Measurements from ENCODE around the gene UCN2. TPM values are rescaled to one million over a fixed set of nuclear protein-coding genes. Genes with fewer than 3 reads are reported as not detected.

UCN2 gene
- total RNA-seq, 1 experiment from 2014 or later = 0.68 TPM

DNA sequence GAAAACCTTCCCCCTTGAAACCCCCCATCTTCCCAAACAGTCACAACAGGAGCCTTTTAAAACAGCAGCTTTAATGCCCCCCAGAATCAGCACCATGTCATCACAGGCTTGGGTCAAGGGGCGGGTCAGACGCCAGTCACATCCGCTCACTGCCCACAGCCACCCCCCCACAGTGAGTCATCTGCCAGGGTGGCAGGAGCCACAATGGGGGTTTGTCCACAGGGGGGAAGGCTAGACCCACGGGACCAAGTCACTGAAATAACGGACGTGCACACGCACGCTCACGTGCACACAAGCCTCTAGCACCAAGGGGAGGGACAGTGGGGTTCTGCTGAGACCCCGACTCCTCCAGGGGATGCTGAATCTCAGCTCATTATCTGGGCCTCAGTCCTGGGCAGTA, 441 bp upstream of the UCN2 start:
- H3K4ac ChIP-seq (ENCODE audit: low read depth, low read length) = no peak overlapping the region
- no peak overlapping the region for H2AK5ac ChIP-seq (ENCODE audit: insufficient read length, low read length)
- Mint-ChIP-seq H3K27ac (peak overlapping the region in 2 of 3 experiments; percentile 68 to 76; a peak in 4 of 7 replicates), H3K4me1 (peaks cover 33 to 42% of the 10 kb centered on the region in 2 experiments), H3K27me3 (ENCODE audit: low read depth) (peaks cover 2% of the 10 kb centered on the region; the same call in 1 of the 2 replicates), H3K36me3 (ENCODE audit: insufficient read depth in 1 of 3, low read depth in 3 of 3) (peaks cover 0 to 13% (median 0%) of the 10 kb centered on the region in 3 experiments; a peak in 3 of 7 replicates), H3K9me3 (no peaks in the 10 kb centered on the region; a peak in 1 of 5 replicates), H3K4me3 (no peak overlapping the region; a peak in 1 of 5 replicates)
- no peaks in the 10 kb centered on the region for H3K23me2 ChIP-seq (ENCODE audit: insufficient read length, low read depth, low read length, poor library complexity, severe bottlenecking)
- H3K4me2 ChIP-seq (ENCODE audit: insufficient read depth, insufficient read length, low read length) = no peak overlapping the region
- H2BK20ac ChIP-seq (ENCODE audit: low read depth, low read length, poor library complexity, severe bottlenecking) = no peak overlapping the region
- H3K9ac ChIP-seq (ENCODE audit: extremely low read depth, insufficient read length, low read length) = no peak overlapping the region
- H2BK15ac ChIP-seq (ENCODE audit: low read depth, low read length) = no peak overlapping the region
- H4K91ac ChIP-seq (ENCODE audit: insufficient read length, low read depth, low read length) = no peak overlapping the region
- H4K5ac ChIP-seq (ENCODE audit: insufficient read length, low read depth, low read length) = no peak overlapping the region
- no peaks in the 10 kb centered on the region for H3K79me1 ChIP-seq (ENCODE audit: insufficient read depth, low read depth, low read length, poor library complexity, severe bottlenecking)
- no peaks in the 10 kb centered on the region for H3K79me2 ChIP-seq (ENCODE audit: insufficient read depth, low read length)
- no peaks in the 10 kb centered on the region for H3K9me3 ChIP-seq (ENCODE audit: control insufficient read depth, low read depth, low read length)
- H3K27me3 ChIP-seq (ENCODE audit: insufficient read depth, low read length) = no peaks in the 10 kb centered on the region
- H2BK5ac ChIP-seq (ENCODE audit: insufficient read length, low read length) = no peak overlapping the region
- no peak overlapping the region for H3T11ph ChIP-seq (ENCODE audit: low read length)
- H3K4me1 ChIP-seq (ENCODE audit: insufficient read depth, low read length) = peaks cover 6% of the 10 kb centered on the region; the same call in 1 of the 2 replicates
- DNase-seq = no peak
- H2BK120ac ChIP-seq (ENCODE audit: low read depth, low read length, poor library complexity, severe bottlenecking) = no peak overlapping the region
- H3K23ac ChIP-seq (ENCODE audit: insufficient read length, low read depth, low read length) = no peak overlapping the region
- no peak overlapping the region for H4K8ac ChIP-seq (replicated peaks; ENCODE audit: insufficient read length, low read depth, low read length)
- H3K18ac ChIP-seq (ENCODE audit: insufficient read length, low read depth, low read length) = no peak overlapping the region
- TF ChIP-seq, protein P1, sequence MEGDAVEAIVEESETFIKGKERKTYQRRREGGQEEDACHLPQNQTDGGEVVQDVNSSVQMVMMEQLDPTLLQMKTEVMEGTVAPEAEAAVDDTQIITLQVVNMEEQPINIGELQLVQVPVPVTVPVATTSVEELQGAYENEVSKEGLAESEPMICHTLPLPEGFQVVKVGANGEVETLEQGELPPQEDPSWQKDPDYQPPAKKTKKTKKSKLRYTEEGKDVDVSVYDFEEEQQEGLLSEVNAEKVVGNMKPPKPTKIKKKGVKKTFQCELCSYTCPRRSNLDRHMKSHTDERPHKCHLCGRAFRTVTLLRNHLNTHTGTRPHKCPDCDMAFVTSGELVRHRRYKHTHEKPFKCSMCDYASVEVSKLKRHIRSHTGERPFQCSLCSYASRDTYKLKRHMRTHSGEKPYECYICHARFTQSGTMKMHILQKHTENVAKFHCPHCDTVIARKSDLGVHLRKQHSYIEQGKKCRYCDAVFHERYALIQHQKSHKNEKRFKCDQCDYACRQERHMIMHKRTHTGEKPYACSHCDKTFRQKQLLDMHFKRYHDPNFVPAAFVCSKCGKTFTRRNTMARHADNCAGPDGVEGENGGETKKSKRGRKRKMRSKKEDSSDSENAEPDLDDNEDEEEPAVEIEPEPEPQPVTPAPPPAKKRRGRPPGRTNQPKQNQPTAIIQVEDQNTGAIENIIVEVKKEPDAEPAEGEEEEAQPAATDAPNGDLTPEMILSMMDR (conservative IDR thresholded peaks at IDR 0.05) = no peak
- H3K56ac ChIP-seq (ENCODE audit: insufficient read length, low read depth, low read length) = no peak overlapping the region
- H4K20me1 ChIP-seq (ENCODE audit: control insufficient read depth, insufficient read depth, insufficient read length) = no peaks in the 10 kb centered on the region
- H3K27ac ChIP-seq (ENCODE audit: insufficient read length, low read depth, low read length) = no peak overlapping the region
- no peak overlapping the region for H2AFZ ChIP-seq (ENCODE audit: low read length)
- WGBS (ENCODE audit: extremely low coverage, insufficient read length, low lambda C conversion rate) = no CpG with 5 or more reads among the region's 10 CpGs
- H2BK12ac ChIP-seq (ENCODE audit: insufficient read length, low read depth, low read length) = no peak overlapping the region
- H3K14ac ChIP-seq (ENCODE audit: insufficient read depth, low read length) = no peak overlapping the region
